Nephron progenitor cell (in vitro differentiated cells): ENCODE measurements around the gene SPPL3.

Source experiments
- DNase-seq: peaks from one replicate; pipeline ENCODE4 v3.0.0; 2021
- H3K27ac Mint-ChIP-seq: 2 replicates; pipeline ENCODE4 v1.8.0; 2021; ENCODE audit warnings: mild to moderate bottlenecking, moderate library complexity, mixed read lengths
- H3K27me3 Mint-ChIP-seq: 2 replicates; pipeline ENCODE4 v1.8.0; 2021; ENCODE audit warnings: mild to moderate bottlenecking, low read depth, mixed read lengths; ENCODE audit not compliant: poor library complexity
- H3K36me3 Mint-ChIP-seq: 2 replicates; pipeline ENCODE4 v1.8.0; 2021; ENCODE audit warnings: low read depth, mixed read lengths
- H3K4me1 Mint-ChIP-seq: 2 replicates; pipeline ENCODE4 v1.8.0; 2021; ENCODE audit warnings: mixed read lengths
- H3K4me3 Mint-ChIP-seq: 2 replicates; pipeline ENCODE4 v1.8.0; 2021; ENCODE audit warnings: mild to moderate bottlenecking, moderate library complexity, mixed read lengths
- H3K9me3 Mint-ChIP-seq: 2 replicates; pipeline ENCODE4 v1.8.0; 2021; ENCODE audit warnings: mild to moderate bottlenecking, moderate library complexity, mixed read lengths
- TF ChIP-seq, protein P1 (sequence below): fragments of 200-600 bp; sonication (generic); IDR thresholded peaks from 2 replicates; pipeline ENCODE4 v1.5.0; 2021; ENCODE audit warnings: antibody characterized with exemption

The SPPL3 gene

DNA sequence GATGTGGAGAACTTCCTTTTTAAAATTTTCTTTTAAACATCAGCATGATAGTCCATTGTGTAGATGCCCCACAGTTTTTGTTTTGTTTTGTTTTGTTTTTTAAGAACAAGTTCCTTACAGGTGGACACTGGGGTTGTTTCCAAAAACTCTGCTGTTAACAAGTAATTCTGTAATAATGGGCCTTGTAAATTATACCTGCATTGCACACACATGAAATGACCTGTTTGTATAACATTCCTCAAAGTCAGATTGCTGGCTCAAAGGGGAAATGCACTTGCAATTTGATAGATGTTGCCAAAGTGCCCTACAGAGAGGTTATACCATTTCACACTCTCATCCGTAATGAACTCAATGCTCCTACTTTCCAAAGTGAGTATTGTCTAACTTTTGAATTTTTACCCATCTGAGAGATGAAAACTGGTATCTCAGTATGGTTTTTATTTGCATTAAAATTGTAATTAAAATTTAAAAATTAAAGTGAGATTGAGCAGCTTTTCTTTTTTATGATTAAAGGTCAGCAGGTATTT lies 89.2 kb downstream of the SPPL3 start:
- no peak overlapping the region for H3K4me3 Mint-ChIP-seq
- H3K9me3 Mint-ChIP-seq, result peaks cover 7% of the 10 kb centered on the region
- H3K27me3 Mint-ChIP-seq, result no peaks in the 10 kb centered on the region
- peaks cover 13% of the 10 kb centered on the region for H3K36me3 Mint-ChIP-seq
- TF ChIP-seq, protein P1, sequence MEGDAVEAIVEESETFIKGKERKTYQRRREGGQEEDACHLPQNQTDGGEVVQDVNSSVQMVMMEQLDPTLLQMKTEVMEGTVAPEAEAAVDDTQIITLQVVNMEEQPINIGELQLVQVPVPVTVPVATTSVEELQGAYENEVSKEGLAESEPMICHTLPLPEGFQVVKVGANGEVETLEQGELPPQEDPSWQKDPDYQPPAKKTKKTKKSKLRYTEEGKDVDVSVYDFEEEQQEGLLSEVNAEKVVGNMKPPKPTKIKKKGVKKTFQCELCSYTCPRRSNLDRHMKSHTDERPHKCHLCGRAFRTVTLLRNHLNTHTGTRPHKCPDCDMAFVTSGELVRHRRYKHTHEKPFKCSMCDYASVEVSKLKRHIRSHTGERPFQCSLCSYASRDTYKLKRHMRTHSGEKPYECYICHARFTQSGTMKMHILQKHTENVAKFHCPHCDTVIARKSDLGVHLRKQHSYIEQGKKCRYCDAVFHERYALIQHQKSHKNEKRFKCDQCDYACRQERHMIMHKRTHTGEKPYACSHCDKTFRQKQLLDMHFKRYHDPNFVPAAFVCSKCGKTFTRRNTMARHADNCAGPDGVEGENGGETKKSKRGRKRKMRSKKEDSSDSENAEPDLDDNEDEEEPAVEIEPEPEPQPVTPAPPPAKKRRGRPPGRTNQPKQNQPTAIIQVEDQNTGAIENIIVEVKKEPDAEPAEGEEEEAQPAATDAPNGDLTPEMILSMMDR, result no peak
- no peak for DNase-seq
- H3K27ac Mint-ChIP-seq, result no peak overlapping the region
- H3K4me1 Mint-ChIP-seq, result peaks cover 37% of the 10 kb centered on the region

DNA sequence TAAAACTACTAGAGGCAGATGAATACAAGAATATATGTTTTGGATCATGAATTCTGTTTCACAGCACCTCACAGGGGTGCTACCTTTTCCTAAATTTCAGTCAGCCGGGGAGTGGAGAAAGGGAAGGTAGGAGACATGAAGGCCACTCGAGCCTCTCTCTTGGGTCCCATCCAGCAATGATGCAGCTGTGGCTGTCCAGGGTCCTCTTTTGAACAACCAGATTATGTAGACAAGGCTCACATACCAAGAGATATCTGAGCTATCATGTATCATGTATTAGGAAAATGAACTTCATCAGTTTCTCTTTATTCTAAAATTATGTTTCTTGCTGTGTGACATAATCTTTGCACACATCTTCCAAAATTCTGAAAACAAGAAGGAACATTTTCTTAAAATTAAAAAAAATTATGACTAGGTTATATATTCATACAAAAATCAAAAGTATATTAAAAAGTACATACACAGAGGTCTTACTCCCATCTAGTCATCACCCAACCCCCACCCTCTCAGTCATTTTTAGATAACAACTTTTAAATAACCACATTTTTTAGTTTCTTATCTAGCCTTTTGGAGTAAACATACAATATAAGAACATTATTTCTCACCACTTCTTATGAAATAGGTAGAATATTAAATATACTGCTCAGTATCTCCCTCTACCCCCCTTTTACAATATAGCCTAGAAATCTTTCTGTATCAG lies 89.8 kb downstream of the SPPL3 start:
- H3K9me3 Mint-ChIP-seq, result peaks cover 7% of the 10 kb centered on the region
- no peaks in the 10 kb centered on the region for H3K27me3 Mint-ChIP-seq
- H3K4me1 Mint-ChIP-seq, result peaks cover 37% of the 10 kb centered on the region
- no peak for DNase-seq
- TF ChIP-seq, protein P1, result no peak
- H3K4me3 Mint-ChIP-seq, result no peak overlapping the region
- peaks cover 19% of the 10 kb centered on the region for H3K36me3 Mint-ChIP-seq
- no peak overlapping the region for H3K27ac Mint-ChIP-seq

DNA sequence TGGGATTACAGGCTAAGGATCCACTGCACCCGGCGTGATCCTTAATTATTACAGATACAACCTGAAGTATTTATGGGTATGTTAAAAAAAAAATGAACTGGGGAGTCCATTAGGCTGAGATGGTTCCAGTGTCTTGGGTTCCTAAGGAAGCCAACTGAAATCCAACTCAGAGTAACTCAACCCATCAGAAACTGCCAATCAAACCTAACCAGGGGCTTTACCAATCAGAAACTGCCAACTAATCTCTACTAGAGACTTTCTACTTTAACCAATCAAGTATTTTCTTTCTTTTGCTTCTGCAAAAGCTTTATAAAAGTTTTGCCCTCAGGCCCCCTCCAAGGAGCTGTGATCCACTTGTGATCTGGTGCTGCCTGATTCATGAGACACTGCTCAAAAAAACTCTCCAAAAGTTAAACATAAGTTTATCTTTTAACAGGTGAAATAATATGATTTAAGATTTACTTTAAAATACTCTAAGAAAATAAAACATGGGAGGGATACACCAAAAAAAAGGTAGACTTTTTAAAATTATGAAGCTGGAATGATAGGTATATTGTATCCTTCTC lies 90.5 kb downstream of the SPPL3 start:
- TF ChIP-seq, protein P1, result no peak
- Mint-ChIP-seq H3K27me3 (no peaks in the 10 kb centered on the region), H3K9me3 (peaks cover 7% of the 10 kb centered on the region), H3K36me3 (peaks cover 26% of the 10 kb centered on the region), H3K4me3 (no peak overlapping the region), H3K4me1 (peaks cover 37% of the 10 kb centered on the region), H3K27ac (no peak overlapping the region)
- no peak for DNase-seq

DNA sequence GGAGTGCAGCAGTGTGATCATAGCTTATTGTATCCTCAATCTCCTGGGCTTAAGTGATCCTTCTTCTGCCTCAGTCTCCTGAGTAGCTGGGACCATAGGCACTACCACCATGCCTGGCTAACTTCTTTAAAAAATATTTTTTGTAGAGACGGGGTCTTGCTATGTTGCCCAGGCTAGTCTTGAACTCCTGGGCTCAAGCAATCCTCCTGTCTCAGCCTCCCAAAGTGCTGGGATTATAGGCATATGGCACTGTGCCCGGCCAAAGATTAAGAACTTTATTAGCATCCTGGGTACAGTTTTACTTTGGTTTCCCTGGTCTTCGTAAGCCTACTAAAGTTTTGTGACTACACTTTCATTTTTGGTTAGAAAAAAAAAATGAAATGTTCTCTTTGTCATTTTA lies 94.1 kb downstream of the SPPL3 start:
- no peaks in the 10 kb centered on the region for H3K9me3 Mint-ChIP-seq

DNA sequence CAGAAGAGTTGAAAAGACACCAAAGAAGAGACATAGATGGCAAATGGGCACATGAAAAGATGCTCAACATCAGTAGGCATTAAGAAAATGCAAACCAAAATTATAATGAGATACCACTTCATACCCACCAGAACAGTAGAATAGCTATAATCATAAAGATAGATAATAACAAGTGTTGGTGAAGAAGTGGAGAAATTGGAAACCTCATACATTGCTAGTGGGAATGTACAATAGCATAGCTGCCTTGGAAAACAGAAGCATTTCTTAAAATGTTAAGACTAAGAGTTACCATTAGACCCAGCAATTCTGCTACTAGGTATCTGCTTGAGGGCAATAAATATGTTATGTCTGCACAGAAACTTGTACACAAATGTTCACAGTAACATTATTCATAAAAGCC lies 99.7 kb downstream of the SPPL3 start:
- no peaks in the 10 kb centered on the region for H3K4me1 Mint-ChIP-seq
- no peak for DNase-seq
- H3K36me3 Mint-ChIP-seq, result peaks cover 32% of the 10 kb centered on the region
- TF ChIP-seq, protein P1, result no peak
- peaks cover 3% of the 10 kb centered on the region for H3K27me3 Mint-ChIP-seq
- H3K9me3 Mint-ChIP-seq, result no peaks in the 10 kb centered on the region
- no peak overlapping the region for H3K4me3 Mint-ChIP-seq
- H3K27ac Mint-ChIP-seq, result no peak overlapping the region

More for the DNA sequence above, 94.1 kb downstream of the SPPL3 start:
- H3K4me3 Mint-ChIP-seq, result no peak overlapping the region
- H3K36me3 Mint-ChIP-seq, result peaks cover 39% of the 10 kb centered on the region
- H3K4me1 Mint-ChIP-seq, result peaks cover 19% of the 10 kb centered on the region
- no peak overlapping the region for H3K27ac Mint-ChIP-seq
- no peak for DNase-seq
- peaks cover 3% of the 10 kb centered on the region for H3K27me3 Mint-ChIP-seq
- TF ChIP-seq, protein P1, result no peak

DNA sequence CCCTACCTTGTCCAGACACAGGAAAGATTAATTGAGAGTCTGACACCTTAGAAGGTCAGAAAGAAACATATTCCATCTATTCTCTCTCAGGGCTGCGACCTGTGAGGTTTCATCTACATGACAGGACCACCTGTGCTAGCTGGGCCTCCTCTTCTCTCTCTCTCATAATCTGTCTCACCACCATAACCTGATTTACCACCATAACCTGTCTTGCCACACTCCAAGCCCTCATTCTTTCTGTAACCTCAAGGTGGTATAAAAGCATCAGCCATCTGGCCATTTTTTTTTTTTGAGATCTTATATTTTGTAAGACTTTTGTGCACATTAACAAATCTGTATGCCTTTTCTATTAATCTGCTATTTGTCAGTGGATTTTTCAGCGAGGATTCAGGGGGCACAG lies 103.0 kb downstream of the SPPL3 start:
- no peaks in the 10 kb centered on the region for H3K4me1 Mint-ChIP-seq
- no peaks in the 10 kb centered on the region for H3K27me3 Mint-ChIP-seq
- H3K36me3 Mint-ChIP-seq, result peaks cover 36% of the 10 kb centered on the region
- H3K9me3 Mint-ChIP-seq, result peaks cover 18% of the 10 kb centered on the region
- no peak overlapping the region for H3K4me3 Mint-ChIP-seq
- H3K27ac Mint-ChIP-seq, result no peak overlapping the region
- TF ChIP-seq, protein P1, result no peak
- no peak for DNase-seq
